TTC549 (cell line): ENCODE data around the gene TMEM185A.
"Not testable (repeated sequence)": the region's sequence is repeated elsewhere in the genome, so short reads cannot be mapped to it uniquely, and the experiment has no call there.

ENCODE experiments used
- FAIRE-seq: peaks from 2 replicates; lab custom pipeline; 2012; peaks lifted over from hg19 to GRCh38; lab: Jason Lieb, UNC

The TMEM185A gene

GRCh38 chrX:149631234-149632165 lies at the start of gene TMEM185A:
TSS of gene TMEM185A (minus strand) at chrX:149631792. CDS start at chrX:149631580, 212 bp downstream.
- FAIRE-seq, result no peak

- no peak for FAIRE-seq
These were observed 49.6 kb upstream of the TMEM185A start for GRCh38 chrX:149681182-149681581.

- not testable (repeated sequence) for FAIRE-seq
These were observed 47.6 kb upstream of the TMEM185A start for GRCh38 chrX:149679164-149679678.

GRCh38 chrX:149675554-149675953 lies 44.0 kb upstream of the TMEM185A start:
- FAIRE-seq, result not testable (repeated sequence)

- not testable (repeated sequence) for FAIRE-seq
These were observed 43.5 kb upstream of the TMEM185A start for GRCh38 chrX:149675088-149675487.

GRCh38 chrX:149660613-149661012 lies 29.0 kb upstream of the TMEM185A start:
- FAIRE-seq, result not testable (repeated sequence)

GRCh38 chrX:149656260-149656884 lies 24.8 kb upstream of the TMEM185A start:
- FAIRE-seq, result not testable (repeated sequence)

GRCh38 chrX:149652232-149652981 lies 20.8 kb upstream of the TMEM185A start:
- no peak for FAIRE-seq

GRCh38 chrX:149650162-149650561 lies 18.6 kb upstream of the TMEM185A start:
- no peak for FAIRE-seq

- no peak for FAIRE-seq
These were observed 17.3 kb upstream of the TMEM185A start for GRCh38 chrX:149648932-149649331.

GRCh38 chrX:149647505-149647904 lies 15.9 kb upstream of the TMEM185A start:
- FAIRE-seq, result no peak

- FAIRE-seq, result no peak
These were observed 11.9 kb upstream of the TMEM185A start for GRCh38 chrX:149643496-149643895.

- no peak for FAIRE-seq
These were observed 10.2 kb upstream of the TMEM185A start for GRCh38 chrX:149641835-149642234.

- no peak for FAIRE-seq
These were observed 9.8 kb upstream of the TMEM185A start for GRCh38 chrX:149641432-149641831.

- no peak for FAIRE-seq
These were observed 8.0 kb upstream of the TMEM185A start for GRCh38 chrX:149639568-149639967.

GRCh38 chrX:149638860-149639259 lies 7.3 kb upstream of the TMEM185A start:
- FAIRE-seq, result no peak

GRCh38 chrX:149633511-149633910 lies 1.9 kb upstream of the TMEM185A start:
- no peak for FAIRE-seq

- no peak for FAIRE-seq
These were observed 835 bp downstream of the TMEM185A start for GRCh38 chrX:149630681-149631233.

GRCh38 chrX:149629730-149630387 lies 1.7 kb downstream of the TMEM185A start:
- FAIRE-seq, result no peak

- FAIRE-seq, result no peak
These were observed 2.8 kb downstream of the TMEM185A start for GRCh38 chrX:149628768-149629167.

GRCh38 chrX:149628280-149628679 lies 3.3 kb downstream of the TMEM185A start:
- FAIRE-seq, result no peak

GRCh38 chrX:149626829-149627228 lies 4.8 kb downstream of the TMEM185A start:
- FAIRE-seq, result not testable (repeated sequence)
